D721Med (cell line): ENCODE data around the gene RPS3.
"Not testable (repeated sequence)": the region's sequence is repeated elsewhere in the genome, so short reads cannot be mapped to it uniquely, and the experiment has no call there.

Experiments
- DNase-seq: peaks from one replicate; pipeline ENCODE4 v3.0.0; 2011; ENCODE audit warnings: low spot score; ENCODE audit not compliant: insufficient read length
- FAIRE-seq: peaks from 2 replicates; lab custom pipeline; 2011; peaks lifted over from hg19 to GRCh38; lab: Jason Lieb, UNC
- CTCF ChIP-seq: IDR thresholded peaks from 2 replicates; pipeline ENCODE4 v1.5.1; 2012; ENCODE audit warnings: mild to moderate bottlenecking, control low read depth; ENCODE audit not compliant: insufficient read depth; ENCODE audit errors: missing control alignments

RPS3 gene

GRCh38 chr11:75371949-75372876 lies 27.1 kb upstream of the RPS3 start:
- FAIRE-seq: no peak

GRCh38 chr11:75373201-75373600 lies 26.1 kb upstream of the RPS3 start:
- DNase-seq: no peak
- TF ChIP-seq CTCF: no peak
- no peak for FAIRE-seq

More at GRCh38 chr11:75371949-75372876, 27.1 kb upstream of the RPS3 start:
- no peak for TF ChIP-seq CTCF
- no peak for DNase-seq

GRCh38 chr11:75374646-75375045 lies 24.7 kb upstream of the RPS3 start:
- FAIRE-seq (no peak), DNase-seq (no peak)
- TF ChIP-seq CTCF: no peak

GRCh38 chr11:75375626-75376025 lies 23.7 kb upstream of the RPS3 start:
- FAIRE-seq (no peak), DNase-seq (no peak)

GRCh38 chr11:75376175-75376574 lies 23.1 kb upstream of the RPS3 start:
- FAIRE-seq (no peak), DNase-seq (no peak)
- TF ChIP-seq CTCF: no peak

More at GRCh38 chr11:75375626-75376025, 23.7 kb upstream of the RPS3 start:
- no peak for TF ChIP-seq CTCF

- not testable (repeated sequence) for DNase-seq
Observed at GRCh38 chr11:75378776-75379175, 20.5 kb upstream of the RPS3 start.

GRCh38 chr11:75380245-75380644 lies 19.1 kb upstream of the RPS3 start:
- DNase-seq (no peak), FAIRE-seq (no peak)
- TF ChIP-seq CTCF: no peak

More at GRCh38 chr11:75378776-75379175, 20.5 kb upstream of the RPS3 start:
- not testable (repeated sequence) for FAIRE-seq
